ENCODE data around the gene CPEB4.
A peak's percentile ranks its signal among the peaks of the same experiment; 100 is the strongest.

CPEB4 gene

DNA sequence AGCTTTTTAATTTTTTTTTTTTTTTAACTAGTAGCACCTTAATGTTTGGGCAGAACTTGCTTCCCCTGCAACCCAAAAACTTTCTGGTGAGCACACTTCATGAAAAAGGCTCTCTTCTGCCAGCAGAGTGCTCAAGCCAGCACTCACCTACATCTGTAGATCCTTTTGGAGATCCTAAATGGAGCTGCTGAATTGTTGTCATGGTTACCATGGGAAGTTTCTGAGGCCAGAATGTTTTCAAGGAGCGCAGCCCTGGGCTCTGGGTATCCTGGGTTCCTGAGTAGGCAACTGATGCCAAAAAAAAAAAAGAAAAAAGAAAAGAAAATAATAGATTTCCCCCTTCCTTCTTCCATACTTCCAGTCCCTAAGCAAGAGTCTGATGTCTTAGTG, 3.1 kb upstream of the CPEB4 start:
- Histone ChIP-seq H3K36me3 (peaks cover 3% of the 10 kb centered on the region), H3K9me3 (no peaks in the 10 kb centered on the region), H3K27me3 (no peaks in the 10 kb centered on the region), H3K27ac (peak overlapping the region; percentile 94), H3K4me3 (ENCODE audit: low read depth in 1 of 2, low read length in 1 of 2) (peak overlapping the region; percentile 21 to 36), H3K4me1 (ENCODE audit: control insufficient read depth in 1 of 2, insufficient read depth in 1 of 2, low read depth in 1 of 2, low read length in 1 of 2) (peaks cover 52 to 64% of the 10 kb centered on the region in 2 experiments)
- TF ChIP-seq, protein P1, sequence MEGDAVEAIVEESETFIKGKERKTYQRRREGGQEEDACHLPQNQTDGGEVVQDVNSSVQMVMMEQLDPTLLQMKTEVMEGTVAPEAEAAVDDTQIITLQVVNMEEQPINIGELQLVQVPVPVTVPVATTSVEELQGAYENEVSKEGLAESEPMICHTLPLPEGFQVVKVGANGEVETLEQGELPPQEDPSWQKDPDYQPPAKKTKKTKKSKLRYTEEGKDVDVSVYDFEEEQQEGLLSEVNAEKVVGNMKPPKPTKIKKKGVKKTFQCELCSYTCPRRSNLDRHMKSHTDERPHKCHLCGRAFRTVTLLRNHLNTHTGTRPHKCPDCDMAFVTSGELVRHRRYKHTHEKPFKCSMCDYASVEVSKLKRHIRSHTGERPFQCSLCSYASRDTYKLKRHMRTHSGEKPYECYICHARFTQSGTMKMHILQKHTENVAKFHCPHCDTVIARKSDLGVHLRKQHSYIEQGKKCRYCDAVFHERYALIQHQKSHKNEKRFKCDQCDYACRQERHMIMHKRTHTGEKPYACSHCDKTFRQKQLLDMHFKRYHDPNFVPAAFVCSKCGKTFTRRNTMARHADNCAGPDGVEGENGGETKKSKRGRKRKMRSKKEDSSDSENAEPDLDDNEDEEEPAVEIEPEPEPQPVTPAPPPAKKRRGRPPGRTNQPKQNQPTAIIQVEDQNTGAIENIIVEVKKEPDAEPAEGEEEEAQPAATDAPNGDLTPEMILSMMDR (IDR thresholded peaks at IDR 0.05) = no peak

DNA sequence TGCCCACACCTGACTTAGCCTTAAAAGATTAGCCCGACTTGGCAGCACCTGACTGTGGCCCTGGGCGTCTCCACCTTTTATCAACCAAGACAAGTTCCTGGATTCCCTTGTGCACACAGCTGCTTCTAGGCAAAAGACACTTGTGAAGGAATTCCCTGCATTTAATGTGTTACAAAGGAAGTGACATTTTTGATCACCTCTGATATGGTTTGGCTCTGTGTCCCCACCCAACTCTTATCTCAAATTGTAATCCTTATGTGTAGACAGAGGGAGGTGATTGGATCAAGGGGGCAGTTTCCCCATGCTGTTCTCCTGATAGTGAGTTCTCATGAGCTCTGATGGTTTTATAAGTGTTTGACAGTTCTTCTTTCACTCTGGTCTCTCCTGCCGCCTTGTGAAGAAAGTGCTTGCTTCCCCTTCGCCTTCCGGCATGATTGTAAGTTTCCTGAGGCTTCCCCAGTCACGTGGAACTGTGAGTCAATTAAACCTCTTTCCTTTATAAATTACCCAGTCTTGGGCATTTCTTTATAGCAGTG, 2.6 kb upstream of the CPEB4 start:
- H3K27me3 ChIP-seq = no peaks in the 10 kb centered on the region
- H3K9me3 ChIP-seq = no peaks in the 10 kb centered on the region
- peak overlapping the region; percentile 94 for H3K27ac ChIP-seq
- H3K4me3 ChIP-seq (ENCODE audit: low read depth in 1 of 2, low read length in 1 of 2) = peak overlapping the region; percentile 21 to 36
- H3K4me1 ChIP-seq (ENCODE audit: control insufficient read depth in 1 of 2, insufficient read depth in 1 of 2, low read depth in 1 of 2, low read length in 1 of 2) = peaks cover 57 to 69% of the 10 kb centered on the region in 2 experiments
- TF ChIP-seq, protein P1 (IDR thresholded peaks at IDR 0.05) = peak; percentile 39
- peaks cover 3% of the 10 kb centered on the region for H3K36me3 ChIP-seq

DNA sequence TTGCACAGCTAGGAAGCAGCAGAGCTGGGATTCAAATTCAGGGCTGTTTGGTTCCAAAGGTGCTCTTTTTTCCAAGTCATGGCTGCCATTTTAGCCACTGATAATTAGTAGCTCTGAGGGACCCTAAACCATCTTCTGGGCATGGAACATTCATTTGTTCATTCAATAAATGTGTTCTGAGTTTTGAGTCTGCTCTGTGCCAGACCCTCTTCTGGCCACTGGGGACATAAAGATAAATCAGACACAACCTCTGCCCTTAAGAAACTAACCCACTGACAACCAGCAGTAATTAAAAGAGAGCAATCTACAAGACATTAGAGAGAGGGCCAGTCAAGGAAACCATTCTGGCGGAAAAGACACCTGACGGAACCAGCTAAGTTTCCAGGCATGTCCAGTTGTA, 2.0 kb upstream of the CPEB4 start:
- Histone ChIP-seq H3K36me3 (peaks cover 3% of the 10 kb centered on the region), H3K9me3 (no peaks in the 10 kb centered on the region), H3K4me1 (ENCODE audit: control insufficient read depth in 1 of 2, insufficient read depth in 1 of 2, low read depth in 1 of 2, low read length in 1 of 2) (peaks cover 62 to 72% of the 10 kb centered on the region in 2 experiments), H3K4me3 (ENCODE audit: low read depth in 1 of 2, low read length in 1 of 2) (peak overlapping the region in 1 of 2 experiments; percentile 36), H3K27ac (peak overlapping the region; percentile 94), H3K27me3 (no peaks in the 10 kb centered on the region)
- TF ChIP-seq, protein P1 (IDR thresholded peaks at IDR 0.05) = no peak

DNA sequence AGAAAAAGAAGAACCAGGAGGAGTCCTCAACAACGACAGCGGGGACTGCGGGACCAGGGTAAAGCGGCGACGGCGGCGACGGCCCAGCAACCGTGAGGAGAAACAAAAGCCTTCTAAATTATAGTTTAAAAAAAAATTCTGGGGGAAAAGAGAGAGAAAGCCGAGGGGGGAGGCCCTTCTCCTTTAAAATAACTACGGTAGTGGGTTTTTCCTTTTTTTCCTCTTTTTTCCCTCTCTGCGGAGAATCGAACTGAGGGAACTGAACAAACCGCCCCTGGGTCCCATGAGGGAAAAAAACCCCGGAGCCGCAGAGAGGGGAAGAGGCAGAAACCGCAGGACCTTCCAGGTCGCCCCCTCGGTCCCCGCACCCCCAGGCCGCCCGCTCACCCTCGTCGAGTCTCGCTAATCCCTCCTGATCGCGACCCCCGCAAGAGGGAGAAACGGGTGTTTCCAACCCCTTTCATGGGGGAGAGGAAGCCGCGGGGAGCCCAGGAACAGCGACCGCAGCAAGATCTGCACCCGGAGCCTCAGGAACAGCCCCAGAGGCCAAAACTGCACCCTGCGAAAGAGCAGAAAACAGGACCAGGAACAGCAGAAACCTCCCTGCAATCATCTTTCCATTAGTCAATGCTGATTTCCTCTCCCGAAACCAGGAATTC, 453 bp downstream of the CPEB4 start:
- H3K27me3 ChIP-seq = no peaks in the 10 kb centered on the region
- H3K9me3 ChIP-seq = no peaks in the 10 kb centered on the region
- H3K27ac ChIP-seq = peak overlapping the region; percentile 94
- H3K36me3 ChIP-seq = peaks cover 3% of the 10 kb centered on the region
- peaks cover 81 to 86% of the 10 kb centered on the region in 2 experiments for H3K4me1 ChIP-seq (ENCODE audit: control insufficient read depth in 1 of 2, insufficient read depth in 1 of 2, low read depth in 1 of 2, low read length in 1 of 2)
- TF ChIP-seq, protein P1 (IDR thresholded peaks at IDR 0.05) = peak; percentile 12
- H3K4me3 ChIP-seq (ENCODE audit: low read depth in 1 of 2, low read length in 1 of 2) = peak overlapping the region; percentile 77 to 87

DNA sequence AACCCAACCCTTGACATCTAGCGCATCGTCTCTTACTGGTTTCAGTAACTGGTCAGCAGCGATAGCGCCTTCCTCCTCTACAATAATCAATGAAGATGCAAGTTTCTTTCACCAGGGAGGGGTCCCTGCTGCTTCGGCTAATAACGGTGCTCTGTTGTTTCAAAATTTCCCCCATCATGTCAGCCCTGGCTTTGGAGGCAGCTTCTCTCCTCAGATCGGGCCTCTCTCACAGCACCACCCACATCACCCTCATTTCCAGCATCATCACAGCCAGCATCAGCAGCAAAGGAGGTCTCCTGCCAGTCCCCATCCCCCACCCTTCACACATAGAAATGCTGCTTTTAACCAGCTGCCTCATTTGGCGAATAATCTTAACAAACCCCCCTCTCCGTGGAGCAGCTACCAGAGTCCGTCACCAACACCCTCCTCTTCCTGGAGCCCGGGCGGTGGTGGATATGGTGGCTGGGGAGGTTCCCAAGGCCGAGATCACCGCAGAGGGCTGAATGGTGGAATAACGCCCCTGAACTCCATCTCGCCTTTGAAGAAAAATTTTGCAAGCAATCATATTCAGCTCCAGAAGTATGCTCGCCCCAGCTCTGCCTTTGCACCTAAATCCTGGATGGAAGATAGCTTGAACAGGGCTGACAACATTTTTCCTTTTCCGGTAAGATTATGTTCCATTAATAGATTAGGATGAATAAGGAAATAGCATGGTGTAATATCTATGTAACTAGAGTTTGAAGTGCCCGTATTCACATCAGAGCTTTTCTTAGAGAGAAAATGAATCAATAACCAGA, 2.2 kb downstream of the CPEB4 start:
- Histone ChIP-seq H3K4me3 (ENCODE audit: low read depth in 1 of 2, low read length in 1 of 2) (peak overlapping the region; percentile 77 to 87), H3K9me3 (no peaks in the 10 kb centered on the region), H3K27me3 (no peaks in the 10 kb centered on the region), H3K36me3 (peaks cover 9% of the 10 kb centered on the region), H3K27ac (peak overlapping the region; percentile 94), H3K4me1 (ENCODE audit: control insufficient read depth in 1 of 2, insufficient read depth in 1 of 2, low read depth in 1 of 2, low read length in 1 of 2) (peaks cover 81 to 85% of the 10 kb centered on the region in 2 experiments)
- TF ChIP-seq, protein P1 (IDR thresholded peaks at IDR 0.05) = no peak
